ELF-1 (cell line): Measurements from ENCODE around the gene B9D1.

Experiments
- DNase-seq: peaks from one replicate; pipeline ENCODE4 v3.0.0-alpha.2; 2016; ENCODE audit warnings: low read depth, low spot score

The B9D1 gene

DNA sequence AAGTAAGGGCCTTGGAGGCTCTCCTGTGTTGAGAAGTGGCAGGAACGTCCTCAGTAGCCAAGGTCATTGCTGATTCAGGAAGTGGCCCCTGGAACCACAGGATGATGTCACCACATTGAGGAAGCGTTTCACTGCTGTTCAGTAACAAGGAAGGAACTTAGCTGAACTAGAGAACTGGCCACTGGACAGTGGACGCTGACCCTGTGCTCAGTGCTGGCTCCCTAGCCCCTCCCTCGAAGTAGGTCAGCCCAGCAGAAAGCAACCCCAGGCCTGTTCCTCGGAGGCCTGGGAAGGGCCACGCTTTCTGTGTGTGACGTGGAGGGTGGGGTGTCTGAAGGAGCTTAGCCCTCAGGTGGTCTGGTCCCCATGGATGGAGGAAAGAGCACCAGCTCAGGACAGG is 58.3 kb downstream of the B9D1 start:
- no peak for DNase-seq

DNA sequence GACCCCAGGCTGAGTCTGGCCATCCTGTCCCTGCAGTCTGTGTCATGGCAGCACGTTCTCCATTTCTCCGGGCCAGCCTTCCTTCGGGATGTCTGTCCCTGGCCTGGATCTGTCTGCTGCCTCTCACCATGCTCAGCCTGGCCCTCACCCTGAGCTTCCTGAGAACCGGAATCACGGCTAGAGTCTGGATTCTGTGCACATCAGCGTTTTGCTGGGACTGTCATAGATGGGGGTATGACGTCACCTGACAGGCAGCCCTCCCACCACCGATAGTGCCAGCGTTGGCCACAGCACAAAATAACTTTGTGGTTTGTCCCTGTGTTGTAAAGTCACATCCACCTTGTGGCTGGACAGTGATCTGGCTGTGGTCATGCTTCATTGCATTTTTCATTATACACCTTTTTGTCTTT is 59.2 kb downstream of the B9D1 start:
- DNase-seq, result no peak

DNA sequence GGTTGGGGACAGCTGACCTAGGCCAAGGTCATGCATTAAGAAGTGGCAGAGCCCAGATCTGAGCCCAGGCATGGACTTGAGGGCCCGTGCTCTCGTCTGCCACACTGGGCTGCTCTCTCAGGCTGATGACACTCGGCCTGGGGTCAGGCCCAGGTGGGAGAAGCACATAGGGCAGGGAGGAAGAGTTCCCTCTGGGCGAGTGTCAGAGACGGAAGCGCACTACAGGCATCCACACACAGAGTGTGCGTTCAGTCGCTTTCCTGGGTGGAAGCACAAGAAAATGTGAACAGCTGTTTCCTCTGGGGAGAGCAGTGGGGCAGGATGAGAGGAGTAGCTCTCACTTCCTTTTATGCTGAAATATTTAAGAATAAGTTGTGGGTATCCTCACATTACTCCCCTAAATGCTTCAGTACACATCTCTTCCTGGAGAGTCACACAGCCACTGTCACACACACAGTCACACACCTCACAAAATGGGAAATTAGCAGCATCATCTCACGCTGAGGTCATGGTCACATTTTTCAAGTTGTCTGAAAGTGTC is 59.7 kb downstream of the B9D1 start:
- DNase-seq, result no peak

DNA sequence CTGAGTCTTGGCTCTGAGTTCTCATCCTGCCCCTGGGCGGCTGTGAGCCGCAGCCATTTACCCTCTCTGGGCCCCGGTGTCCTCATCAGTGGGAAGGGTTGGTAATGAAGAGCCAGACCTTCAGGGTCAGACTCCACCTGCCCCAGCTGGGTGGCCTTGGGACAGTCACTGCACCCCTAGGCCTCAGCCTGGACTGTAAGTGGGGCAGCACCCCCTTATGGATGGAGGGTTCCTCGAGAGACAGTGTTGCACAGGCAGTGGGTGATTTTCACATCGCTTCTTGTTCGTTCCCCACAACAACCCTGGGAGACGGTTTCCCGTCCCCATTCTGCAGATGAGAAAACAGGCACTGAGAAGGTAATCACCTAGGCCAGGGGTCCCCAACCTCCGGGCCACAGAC is 60.5 kb downstream of the B9D1 start:
- no peak for DNase-seq

DNA sequence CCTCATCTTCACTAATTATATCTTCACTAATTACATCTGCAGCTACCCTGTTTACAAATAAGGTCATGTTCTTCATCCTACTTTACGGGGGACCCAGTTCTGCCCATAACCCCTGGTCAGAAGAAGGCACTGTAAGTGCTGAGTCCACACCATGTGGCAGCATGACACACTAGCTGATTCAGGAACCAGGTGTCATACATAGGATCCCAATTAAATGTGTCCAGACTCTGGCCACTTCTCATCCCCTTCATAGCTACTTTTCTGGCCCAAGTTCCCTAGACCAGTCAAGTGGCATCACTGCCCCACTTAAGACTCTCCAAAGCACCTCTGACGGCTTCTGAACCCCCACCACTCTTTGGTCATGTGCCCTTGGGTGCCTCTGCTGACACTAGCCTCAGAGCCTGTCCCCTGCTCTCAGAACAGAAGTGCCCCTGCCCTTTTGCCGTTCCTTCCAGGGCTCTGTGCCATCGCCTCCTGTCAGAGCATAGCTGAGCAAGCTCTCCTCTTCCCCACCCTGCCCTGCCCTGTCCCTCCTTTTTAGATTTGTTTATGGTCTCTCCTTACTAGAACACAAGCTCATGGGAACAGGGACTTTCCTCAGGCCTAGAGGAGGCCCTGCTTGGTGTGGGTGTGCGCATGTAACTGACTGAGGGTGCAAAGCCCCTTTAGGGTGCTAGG is 61.1 kb downstream of the B9D1 start:
- no peak for DNase-seq

DNA sequence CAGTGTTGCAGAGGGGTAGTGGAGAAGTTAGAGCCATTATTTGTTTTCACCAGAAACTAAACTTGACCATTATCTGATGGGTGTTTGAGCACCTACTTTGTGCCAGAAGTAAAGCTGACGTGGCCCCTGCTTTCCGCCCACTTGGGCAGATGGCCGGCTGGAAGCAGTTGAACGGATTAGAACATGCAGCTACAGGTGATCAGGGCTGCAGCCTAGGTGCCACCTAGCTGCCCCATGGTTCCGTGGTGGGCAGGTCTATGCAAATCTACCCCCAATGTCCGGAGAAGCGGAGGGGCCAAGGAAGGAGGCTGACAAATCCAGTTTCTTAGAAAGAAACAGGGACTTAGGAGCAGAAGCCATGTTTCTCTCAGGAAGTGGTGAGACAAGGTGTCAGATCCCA is 62.7 kb downstream of the B9D1 start:
- no peak for DNase-seq

DNA sequence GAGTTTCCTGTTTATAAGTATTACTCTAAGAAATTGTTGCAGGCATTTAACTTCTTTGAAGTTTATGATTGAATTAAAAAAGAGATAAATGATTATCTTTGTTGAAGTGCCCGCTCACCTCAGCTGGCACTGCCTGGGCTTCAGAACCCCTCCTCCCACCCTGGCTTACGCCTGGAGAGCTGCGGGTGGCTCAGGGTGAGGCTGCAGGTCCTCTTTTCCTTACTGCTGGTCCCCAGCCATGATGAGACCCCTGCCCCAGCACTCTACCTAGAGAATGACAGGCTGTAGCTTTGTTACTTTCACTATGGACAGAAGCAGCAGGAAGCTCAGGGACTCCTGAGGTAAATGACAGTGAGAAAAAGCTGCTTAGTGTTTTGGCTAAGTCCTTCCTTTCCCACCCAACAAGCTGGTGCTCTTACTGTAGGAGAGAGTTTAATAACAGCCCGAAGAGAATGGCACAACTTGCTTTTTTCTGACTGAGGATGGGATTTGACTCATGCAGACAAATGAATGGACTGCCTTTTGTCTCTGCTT is 63.2 kb downstream of the B9D1 start:
- DNase-seq, result no peak

DNA sequence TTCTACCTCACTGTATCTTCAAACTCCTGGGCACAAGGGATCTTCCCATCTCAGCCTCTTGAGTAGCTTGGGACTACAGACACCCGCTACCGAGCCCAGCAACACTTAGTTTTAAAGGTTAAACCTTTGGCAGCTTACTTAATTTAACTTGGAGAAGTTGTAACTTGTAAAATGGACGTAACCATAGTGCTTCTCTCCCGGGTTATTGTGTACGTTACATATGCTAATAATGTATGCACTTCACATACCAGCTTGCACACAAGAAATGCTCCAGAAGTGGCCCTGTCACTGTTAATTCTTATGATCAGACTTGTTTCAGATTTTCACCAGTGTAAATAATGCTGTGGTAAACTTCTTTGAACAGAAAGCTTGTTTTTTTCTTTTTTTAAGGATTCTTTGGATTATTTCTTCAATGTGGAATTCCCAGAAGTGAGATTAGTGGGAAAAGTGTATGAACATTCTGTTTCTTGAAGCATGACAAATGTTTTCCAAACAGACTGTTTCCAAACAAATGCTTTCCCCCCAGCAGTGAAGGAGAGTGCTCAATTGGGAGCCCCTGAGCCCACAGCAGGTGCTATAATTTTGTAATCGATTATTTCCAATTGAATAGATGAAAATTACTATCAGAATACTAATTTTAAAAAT is 63.8 kb downstream of the B9D1 start:
- no peak for DNase-seq

DNA sequence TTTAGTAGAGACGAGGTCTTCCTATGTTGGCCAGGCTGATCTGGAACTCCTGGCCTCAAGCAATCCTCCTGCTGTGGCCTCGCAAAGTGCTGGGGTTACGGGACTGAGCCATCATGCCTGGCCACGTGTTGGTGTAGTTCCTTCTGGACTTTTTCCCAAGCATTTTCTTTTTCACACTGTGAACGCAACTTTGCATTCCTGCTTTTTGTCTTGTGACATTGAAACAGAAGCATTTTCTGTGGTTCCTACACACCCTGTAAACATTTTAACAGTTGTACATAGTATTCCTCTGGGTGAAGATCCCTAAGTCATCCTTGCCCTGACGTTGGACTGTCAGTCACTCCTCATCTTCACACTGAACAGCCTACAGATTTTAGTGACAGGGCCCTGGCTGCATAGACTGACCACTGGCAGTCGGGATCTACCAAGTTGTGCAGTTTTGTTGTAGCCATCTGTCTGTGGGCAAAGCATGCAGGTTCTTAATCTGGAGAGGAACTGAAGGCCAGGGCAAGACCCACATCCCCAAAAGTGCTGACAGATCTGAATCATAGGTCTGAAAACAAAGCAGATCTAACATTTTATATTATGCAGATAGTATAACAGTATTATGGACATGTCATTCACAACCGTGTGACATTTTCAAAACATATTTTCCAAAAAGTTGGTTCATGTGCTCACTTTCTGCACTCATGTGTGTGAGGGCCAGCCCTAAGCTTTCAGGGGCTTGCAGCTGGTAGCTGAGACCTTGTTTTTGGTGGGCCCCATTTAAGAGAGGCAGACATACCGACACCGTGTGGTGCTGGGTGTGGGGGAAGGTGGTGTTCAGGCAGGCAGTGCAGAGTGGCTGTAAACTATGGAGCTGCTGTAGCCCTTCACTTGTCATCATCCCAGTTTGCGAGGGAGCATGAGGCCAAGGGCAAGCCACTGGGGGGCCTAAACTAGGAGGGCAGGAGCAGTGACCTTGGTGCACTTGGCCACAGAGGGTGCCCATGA is 65.4 kb downstream of the B9D1 start:
- no peak for DNase-seq

DNA sequence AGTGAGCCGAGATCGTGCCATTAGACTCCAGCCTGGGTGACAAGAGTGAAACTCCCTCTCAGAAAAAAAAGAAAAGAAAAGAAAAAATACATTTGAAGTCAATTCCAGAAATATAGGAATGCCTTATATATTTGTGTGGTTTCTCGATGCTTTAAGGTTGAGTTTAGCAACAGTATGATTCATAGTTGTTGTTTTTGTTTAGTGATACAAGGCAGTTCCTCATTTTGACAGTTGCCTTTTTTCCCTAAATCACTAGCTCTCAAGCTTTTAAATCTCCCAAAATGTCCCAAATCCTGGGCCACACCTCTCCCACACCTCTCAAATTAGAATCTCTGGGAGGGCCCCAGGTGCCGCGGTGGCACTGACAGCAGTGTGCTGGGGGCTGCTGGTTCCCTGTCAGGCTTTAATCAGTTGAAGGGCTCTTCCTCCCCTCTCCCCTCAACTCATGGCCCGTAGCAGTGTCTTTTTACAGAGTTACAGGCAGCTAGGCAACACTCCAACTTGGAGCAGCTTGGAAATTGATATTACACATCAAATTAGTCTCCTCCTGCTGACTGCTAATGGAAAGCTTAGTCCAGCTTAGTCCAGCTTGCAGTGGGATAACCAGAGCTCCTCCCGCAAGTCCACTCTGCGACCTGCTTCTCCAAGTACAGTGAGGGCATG is 66.9 kb downstream of the B9D1 start:
- DNase-seq, result no peak

DNA sequence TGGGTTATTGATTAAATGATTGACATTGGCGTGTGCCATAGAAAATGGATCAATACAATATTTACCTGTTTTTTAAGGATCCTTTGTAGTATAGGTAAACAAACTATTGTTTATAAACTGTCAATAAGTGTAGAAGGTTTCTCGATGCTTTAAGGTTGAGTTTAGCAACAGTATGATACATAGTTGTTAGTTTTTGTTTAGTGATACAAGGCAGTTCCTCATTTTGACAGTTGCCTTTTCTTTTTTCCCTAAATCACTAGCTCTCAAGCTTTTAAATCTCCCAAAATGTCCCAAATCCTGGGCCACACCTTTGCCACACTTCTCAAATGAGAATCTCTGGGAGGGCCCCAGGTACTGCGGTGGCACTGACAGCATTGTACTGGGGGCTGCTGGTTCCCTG is 68.1 kb downstream of the B9D1 start:
- no peak for DNase-seq
